B cell (primary cell): ENCODE data around the gene HBA2.

ENCODE experiments used
- CTCF ChIP-seq: fragments of 200-600 bp; IDR thresholded peaks from one replicate; pipeline ENCODE4 v1.8.0; 2022; ENCODE audit warnings: antibody characterized with exemption, mild to moderate bottlenecking
- EZH2 ChIP-seq: IDR thresholded peaks from 2 replicates; pipeline ENCODE4 v1.6.1; 2012; ENCODE audit warnings: borderline replicate concordance, low read depth, mild to moderate bottlenecking, moderate library complexity, low read length; ENCODE audit not compliant: insufficient read depth, poor library complexity, severe bottlenecking

GRCh38 chr16:177394-177822 is 4.7 kb downstream of the HBA2 start:
- TF ChIP-seq CTCF: no peak
- TF ChIP-seq EZH2: no peak
